GM12878 (cell line): ENCODE measurements around the gene CNTN6. TPM values are rescaled to one million over a fixed set of nuclear protein-coding genes. Genes with fewer than 3 reads are reported as not detected.

ENCODE experiments used
- ATAC-seq: fragments of 200-7000 bp; cut with Tn5 transposase; 3 replicates; pipeline ENCODE4 v1.9.1; 2020; ENCODE audit warnings: mild to moderate bottlenecking, moderate library complexity
- BruUV-seq: library from RNA; stranded (reverse); fragments of 400-500 nt; replicated peaks from 2 replicates; lab custom pipeline; 2021; lab: Mats Ljungman, UMichigan
- CTCF ChIA-PET: fragments of 300-600 bp; sonication (Branson Sonifier 250); formaldehyde crosslinking; extraction: SDS; loops from one replicate; lab custom pipeline; 2021; ENCODE audit warnings: inconsistent platforms; lab: Yijun Ruan, JAX
- POLR2A ChIA-PET: fragments of 350-600 bp; formaldehyde crosslinking; extraction: SDS; loops from one replicate; lab custom pipeline; 2021; ENCODE audit warnings: inconsistent platforms; lab: Charles Lee
- RAD21 ChIA-PET: fragments of 300-600 bp; sonication (Branson Sonifier 250); formaldehyde crosslinking; loops from one replicate; lab custom pipeline; 2023; ENCODE audit warnings: antibody characterized with exemption; ENCODE audit not compliant: unreplicated experiment; lab: Charles Lee
- SMC1A ChIA-PET: fragments of 300-600 bp; sonication (Branson Sonifier 250); formaldehyde crosslinking; loops from one replicate; lab custom pipeline; 2023; ENCODE audit not compliant: unreplicated experiment, uncharacterized antibody; lab: Charles Lee
- DNase-seq: peaks from one replicate; pipeline ENCODE4 v3.0.0-alpha.2; 2011; ENCODE audit warnings: low read depth, low spot score
- FAIRE-seq: peaks from 3 replicates; lab custom pipeline; 2011; peaks lifted over from hg19 to GRCh38; lab: Jason Lieb, UNC
- H2AFZ ChIP-seq: 2 replicates; pipeline ENCODE4 v1.6.0; 2011; ENCODE audit warnings: low read depth, low read length, control low read depth; ENCODE audit not compliant: control insufficient read depth
- H3K27ac ChIP-seq: 2 replicates; pipeline ENCODE4 v1.5.1; 2011; ENCODE audit warnings: control low read depth; ENCODE audit not compliant: control insufficient read depth, insufficient read depth
- H3K27me3 ChIP-seq, 2 experiments: replicated peaks in 1 of 2; 2 replicates each; pipeline versions ENCODE4 v1.6.0 to v1.6.1; 2011; ENCODE audit warnings: low read length in 1 of 2; ENCODE audit not compliant: control insufficient read depth in 2 of 2, insufficient read depth in 2 of 2
- H3K36me3 ChIP-seq, 2 experiments: 2 replicates each; pipeline ENCODE4 v1.5.1; 2011; ENCODE audit warnings: low read length in 1 of 2; ENCODE audit not compliant: control insufficient read depth in 2 of 2, insufficient read depth in 2 of 2
- H3K4me1 ChIP-seq: 2 replicates; pipeline ENCODE4 v1.6.1; 2011; ENCODE audit warnings: mild to moderate bottlenecking, low read length, moderate library complexity, mixed read lengths; ENCODE audit not compliant: control insufficient read depth, insufficient read depth
- H3K4me2 ChIP-seq: 2 replicates; pipeline ENCODE4 v1.6.0; 2011; ENCODE audit warnings: control low read depth; ENCODE audit not compliant: control insufficient read depth, insufficient read depth
- H3K4me3 ChIP-seq: fragments of 200-600 bp; sonication (generic); 2 replicates; pipeline ENCODE4 v1.5.1; 2016
- H3K79me2 ChIP-seq: 2 replicates; pipeline ENCODE4 v1.6.0; 2011; ENCODE audit warnings: low read length; ENCODE audit not compliant: control insufficient read depth, insufficient read depth
- H3K9ac ChIP-seq: 2 replicates; pipeline ENCODE4 v1.8.0; 2011; ENCODE audit warnings: low read length, control low read depth, mixed read lengths; ENCODE audit not compliant: control insufficient read depth, insufficient read depth
- H3K9me3 ChIP-seq: replicated peaks from 3 replicates; pipeline ENCODE4 v1.5.1; 2011; ENCODE audit warnings: mild to moderate bottlenecking, low read length; ENCODE audit not compliant: control insufficient read depth, insufficient read depth
- H4K20me1 ChIP-seq: 2 replicates; pipeline ENCODE4 v1.6.0; 2011; ENCODE audit not compliant: control insufficient read depth, insufficient read depth
- BCLAF1 ChIP-seq: fragments of 450-650 bp; IDR thresholded peaks from 2 replicates; pipeline ENCODE4 v1.6.1; 2017; ENCODE audit warnings: antibody characterized with exemption, mild to moderate bottlenecking, moderate library complexity
- CREM ChIP-seq: IDR thresholded peaks from 2 replicates; pipeline ENCODE4 v1.6.1; 2014; ENCODE audit warnings: antibody characterized with exemption, low read depth
- E2F4 ChIP-seq: IDR thresholded peaks from 2 replicates; pipeline ENCODE4 v1.6.1; 2012; ENCODE audit warnings: low read depth, low read length, improper control_type of control experiment
- E2F8 ChIP-seq: fragments of 450-650 bp; IDR thresholded peaks from 2 replicates; pipeline ENCODE4 v1.6.1; 2018; ENCODE audit warnings: mild to moderate bottlenecking, low read depth, moderate library complexity; ENCODE audit not compliant: partially characterized antibody
- EED ChIP-seq: sonication (generic); IDR thresholded peaks from 2 replicates; pipeline ENCODE4 v1.6.1; 2016; ENCODE audit warnings: antibody characterized with exemption, low read depth
- JUNB ChIP-seq: IDR thresholded peaks from 2 replicates; pipeline ENCODE4 v1.6.1; 2016; ENCODE audit warnings: antibody characterized with exemption, mild to moderate bottlenecking
- MTA2 ChIP-seq: fragments of 450-650 bp; IDR thresholded peaks from 2 replicates; pipeline ENCODE4 v1.6.1; 2016; ENCODE audit warnings: low read depth, mild to moderate bottlenecking, moderate library complexity
- MYB ChIP-seq: fragments of 150-350 bp; IDR thresholded peaks from 2 replicates; pipeline ENCODE4 v1.6.1; 2014; ENCODE audit warnings: mild to moderate bottlenecking, low read depth, low read length, borderline replicate concordance
- POLR2AphosphoS5 ChIP-seq: IDR thresholded peaks from 2 replicates; pipeline ENCODE4 v1.6.1; 2011; ENCODE audit warnings: mild to moderate bottlenecking, low read length, inconsistent platforms
- RELA ChIP-seq: fragments of 450-650 bp; IDR thresholded peaks from 2 replicates; pipeline ENCODE4 v1.8.0; 2014; ENCODE audit warnings: borderline replicate concordance; ENCODE audit not compliant: partially characterized antibody
- SKIL ChIP-seq: fragments of 450-650 bp; IDR thresholded peaks from 2 replicates; pipeline ENCODE4 v1.6.1; 2017; ENCODE audit warnings: mild to moderate bottlenecking, low read depth, inconsistent platforms; ENCODE audit not compliant: poor library complexity, severe bottlenecking
- SMC3 ChIP-seq: IDR thresholded peaks from 2 replicates; pipeline ENCODE4 v1.6.1; 2011; ENCODE audit warnings: low read length, improper control_type of control experiment, borderline replicate concordance
- TCF7 ChIP-seq: IDR thresholded peaks from 2 replicates; pipeline ENCODE4 v1.6.1; 2014; ENCODE audit warnings: antibody characterized with exemption, borderline replicate concordance
- USF1 ChIP-seq: IDR thresholded peaks from 2 replicates; pipeline ENCODE4 v1.6.1; 2011; ENCODE audit warnings: borderline replicate concordance, low read depth, mild to moderate bottlenecking, moderate library complexity, mixed read lengths, low read length; ENCODE audit not compliant: insufficient read depth; ENCODE audit errors: extremely low read length
- YBX1 ChIP-seq: fragments of 450-650 bp; IDR thresholded peaks from 2 replicates; pipeline ENCODE4 v1.6.1; 2016; ENCODE audit warnings: antibody characterized with exemption
- ZNF384 ChIP-seq: IDR thresholded peaks from 2 replicates; pipeline ENCODE4 v1.6.1; 2012; ENCODE audit warnings: low read depth, mild to moderate bottlenecking, low read length, improper control_type of control experiment, borderline replicate concordance
- WGBS: methylation state at CpG from one replicate; pipeline ENCODE4 v1.1.6; 2016; ENCODE audit warnings: low lambda C conversion rate; ENCODE audit not compliant: insufficient replicate concordance, insufficient coverage; ENCODE audit errors: missing lambda C conversion rate; 5-methylcytosine and 5-hydroxymethylcytosine counted together
- in situ Hi-C: fragments of 300-500 bp; cut with MboI; formaldehyde crosslinking; loops from 9 replicates; pipeline ENCODE4 v1.14.3; 2018; ENCODE audit warnings: mixed read lengths
- intact Hi-C: fragments of 100-400 bp; cut with micrococcal nuclease; formaldehyde crosslinking; loops from one replicate; pipeline ENCODE4 v1.14.2; 2022; ENCODE audit not compliant: unreplicated experiment
- polyA plus RNA-seq, 11 experiments: library from polyadenylated mRNA; depleted of rRNA in 4 of 11; unstranded in 6 of 11; stranded (reverse) in 5 of 11; fragments of >200 nt; fragmentation: Nextera tagmentation in 4 of 11; fragmentation: Illumina TruSeq in 1 of 11; extraction: Ambion mirVana in 4 of 11; extraction: Trizol in 1 of 11; gene quantifications; 1 replicate in 1 of 11; 2 replicates in 10 of 11; pipeline versions ENCODE4 v1.2.1 to v1.2.3, GENCODE V29; 2011 to 2016; ENCODE audit warnings: inconsistent platforms in 2 of 11, missing spikeins in 2 of 11, low read depth in 1 of 11
- total RNA-seq, 4 experiments: library from RNA; depleted of rRNA in 3 of 4; stranded (reverse); fragments of >200 nt in 3 of 4; fragmentation: Illumina TruSeq in 1 of 4; extraction: Trizol in 1 of 4; gene quantifications; 2 replicates each; pipeline versions ENCODE4 v1.2.1 to v1.2.3, GENCODE V29; 2013 to 2021

CNTN6 gene
- total and polyA plus RNA-seq, 10 of the 15 experiments (the other 5 are each of a cell fraction or from before 2014, with no cell fraction given), result not detected

- Histone ChIP-seq H3K27ac (no peak overlapping the region), H3K4me3 (no peak overlapping the region), H3K4me2 (no peak overlapping the region), H4K20me1 (no peaks in the 10 kb centered on the region), H3K79me2 (no peaks in the 10 kb centered on the region), H3K4me1 (no peaks in the 10 kb centered on the region), H3K36me3 (no peaks in the 10 kb centered on the region), H3K27me3 (no peaks in the 10 kb centered on the region), H2AFZ (no peak overlapping the region), H3K9ac (no peak overlapping the region), H3K9me3 (no peaks in the 10 kb centered on the region)
- intact Hi-C loops (no loop called here), in situ Hi-C loops (no loop called here)
- CTCF ChIA-PET, result no interaction called here
- WGBS, result 0% methylated on average over 2 of the region's 2 CpGs
- ATAC-seq, result no peak
- no TSS peak for BruUV-seq
- RAD21 ChIA-PET, result no interaction called here
- DNase-seq, result no peak
- no peak for FAIRE-seq
- SMC1A ChIA-PET, result no interaction called here
- POLR2A ChIA-PET, result no interaction called here
- TF ChIP-seq E2F8 (no peak), CREM (no peak), MTA2 (no peak), E2F4 (no peak), MYB (no peak), EED (no peak), RELA (no peak), SMC3 (no peak), SKIL (no peak), JUNB (no peak), ZNF384 (no peak), BCLAF1 (no peak), YBX1 (no peak), POLR2AphosphoS5 (no peak), TCF7 (no peak), USF1 (no peak)
These were observed 55.0 kb downstream of the CNTN6 start for GRCh38 chr3:1147819-1148218.
